SK-N-SH (cell line): ENCODE results near the gene DCDC1. TPM values are rescaled to one million over a fixed set of nuclear protein-coding genes. Genes with fewer than 3 reads are reported as not detected.

Source experiments
- CTCF ChIA-PET: fragments of 300-600, 350-600 bp; formaldehyde crosslinking; extraction: SDS; loops from one replicate; lab custom pipeline; 2021; lab: Yijun Ruan, JAX
- POLR2A ChIA-PET: fragments of 350-600 bp; sonication (Branson Sonifier 250); formaldehyde crosslinking; extraction: SDS; loops from one replicate; lab custom pipeline; 2020; ENCODE audit warnings: antibody characterized with exemption, inconsistent platforms; lab: Yijun Ruan, JAX
- DNase-seq: peaks from one replicate; pipeline ENCODE4 v3.0.0; 2012
- H2AFZ ChIP-seq: fragments of 200-600 bp; sonication (generic); 2 replicates; pipeline ENCODE4 v1.8.1; 2016; ENCODE audit warnings: antibody characterized with exemption, mild to moderate bottlenecking, low read depth
- H3F3A ChIP-seq: fragments of 200-600 bp; sonication (generic); replicated peaks from 2 replicates; pipeline ENCODE3; 2016; ENCODE audit warnings: antibody characterized with exemption, mild to moderate bottlenecking; ENCODE audit not compliant: insufficient read depth
- H3K27ac ChIP-seq, 2 experiments: fragments of 200-500 bp in 1 of 2; fragments of 200-600 bp in 1 of 2; sonication (Bioruptor generic) in 1 of 2; sonication (generic), shearing (Covaris generic) in 1 of 2; 2 replicates each; pipeline versions ENCODE4 v1.5.1 to v1.6.1; 2014 to 2016; ENCODE audit warnings: low read depth in 2 of 2, inconsistent platforms in 1 of 2, low read length in 1 of 2, mild to moderate bottlenecking in 1 of 2, mixed read lengths in 1 of 2
- H3K27me3 ChIP-seq: fragments of 200-600 bp; sonication (generic), shearing (Covaris generic); 2 replicates; pipeline ENCODE4 v1.6.1; 2016; ENCODE audit warnings: mixed run types; ENCODE audit not compliant: insufficient read depth
- H3K36me3 ChIP-seq, 2 experiments: fragments of 200-500 bp in 1 of 2; fragments of 200-600 bp in 1 of 2; sonication (Bioruptor generic) in 1 of 2; sonication (generic) in 1 of 2; replicated peaks in 1 of 2; 2 replicates each; pipeline versions ENCODE3 to v1.5.1; 2014 to 2016; ENCODE audit warnings: low read length in 1 of 2, mild to moderate bottlenecking in 1 of 2; ENCODE audit not compliant: insufficient read depth in 2 of 2, control insufficient read depth in 1 of 2
- H3K4me1 ChIP-seq, 2 experiments: fragments of 200-500 bp in 1 of 2; fragments of 200-600 bp in 1 of 2; sonication (Bioruptor generic) in 1 of 2; sonication (generic), shearing (Covaris generic) in 1 of 2; 2 replicates each; pipeline versions ENCODE4 v1.5.1 to v1.6.1; 2014 to 2016; ENCODE audit warnings: low read depth in 1 of 2, low read length in 1 of 2, mixed run types in 1 of 2; ENCODE audit not compliant: insufficient read depth in 2 of 2, control insufficient read depth in 1 of 2
- H3K4me2 ChIP-seq: fragments of 200-600 bp; sonication (generic), shearing (Covaris generic); 2 replicates; pipeline ENCODE4 v1.6.1; 2017; ENCODE audit warnings: mixed run types
- H3K4me3 ChIP-seq, 2 experiments: fragments of 200-500 bp in 1 of 2; fragments of 200-600 bp in 1 of 2; sonication (Bioruptor generic) in 1 of 2; sonication (generic), shearing (Covaris generic) in 1 of 2; 2 replicates each; pipeline versions ENCODE4 v1.5.1 to v1.8.1; 2014 to 2016; ENCODE audit warnings: low read depth in 2 of 2, inconsistent platforms in 1 of 2, low read length in 1 of 2, mild to moderate bottlenecking in 1 of 2, mixed read lengths in 1 of 2, moderate library complexity in 1 of 2
- H3K79me2 ChIP-seq: fragments of 200-600 bp; sonication (generic); 2 replicates; pipeline ENCODE4 v1.8.1; 2017; ENCODE audit warnings: mild to moderate bottlenecking; ENCODE audit not compliant: insufficient read depth
- H3K9ac ChIP-seq: fragments of 200-600 bp; sonication (generic); 2 replicates; pipeline ENCODE4 v1.6.1; 2017; ENCODE audit warnings: mixed run types
- H3K9me2 ChIP-seq: fragments of 200-600 bp; sonication (generic); 2 replicates; pipeline ENCODE4 v1.6.1; 2017; ENCODE audit warnings: mixed run types
- H3K9me3 ChIP-seq: fragments of 200-600 bp; sonication (generic); 2 replicates; pipeline ENCODE4 v1.6.1; 2017; ENCODE audit warnings: mixed run types, mild to moderate bottlenecking, moderate library complexity
- H4K20me1 ChIP-seq: fragments of 200-600 bp; sonication (generic); 2 replicates; pipeline ENCODE4 v1.6.1; 2017; ENCODE audit warnings: mild to moderate bottlenecking, mixed run types; ENCODE audit not compliant: insufficient read depth
- CHD2 ChIP-seq: fragments of 150-350 bp; IDR thresholded peaks from 2 replicates; pipeline ENCODE4 v1.6.1; 2018; ENCODE audit warnings: low read length; ENCODE audit not compliant: partially characterized antibody
- CTCF ChIP-seq: fragments of 200-600 bp; sonication (generic); IDR thresholded peaks from 2 replicates; pipeline ENCODE4 v1.6.1; 2017; ENCODE audit warnings: antibody characterized with exemption, mild to moderate bottlenecking, moderate library complexity
- ELF1 ChIP-seq: IDR thresholded peaks from 2 replicates; pipeline ENCODE4 v1.4.0; 2012
- FOXJ3 ChIP-seq: sonication (generic); formaldehyde crosslinking; IDR thresholded peaks from 2 replicates; pipeline ENCODE4 v1.5.1; 2020; ENCODE audit warnings: mild to moderate bottlenecking, missing genetic modification reagents
- IRF3 ChIP-seq: fragments of 150-350 bp; IDR thresholded peaks from 2 replicates; pipeline ENCODE4 v1.6.1; 2016; ENCODE audit warnings: mild to moderate bottlenecking, low read depth, low read length
- JUND ChIP-seq: IDR thresholded peaks from 2 replicates; pipeline ENCODE4 v1.4.0; 2012
- NFIC ChIP-seq: IDR thresholded peaks from 2 replicates; pipeline ENCODE4 v1.4.0; 2012; ENCODE audit warnings: borderline replicate concordance
- POLR2AphosphoS5 ChIP-seq: IDR thresholded peaks from 2 replicates; pipeline ENCODE4 v1.6.1; 2012; ENCODE audit warnings: low read depth, low read length
- RAD21 ChIP-seq: IDR thresholded peaks from 2 replicates; pipeline ENCODE4 v1.6.1; 2012; ENCODE audit warnings: mild to moderate bottlenecking, low read length
- REST ChIP-seq: IDR thresholded peaks from 2 replicates; pipeline ENCODE4 v1.6.1; 2012; ENCODE audit warnings: mild to moderate bottlenecking, low read depth, low read length, moderate library complexity
- RFX5 ChIP-seq: IDR thresholded peaks from 2 replicates; pipeline ENCODE4 v1.6.1; 2012; ENCODE audit warnings: mild to moderate bottlenecking, improper control_type of control experiment, low read length
- SIN3A ChIP-seq: IDR thresholded peaks from 2 replicates; pipeline ENCODE4 v1.6.1; 2012; ENCODE audit warnings: low read depth, mild to moderate bottlenecking, low read length, moderate library complexity, borderline replicate concordance
- SMC3 ChIP-seq: IDR thresholded peaks from 2 replicates; pipeline ENCODE4 v1.6.1; 2012; ENCODE audit warnings: low read depth, low read length, improper control_type of control experiment
- TEAD4 ChIP-seq: IDR thresholded peaks from 2 replicates; pipeline ENCODE4 v1.4.0; 2012; ENCODE audit warnings: mild to moderate bottlenecking, borderline replicate concordance; ENCODE audit not compliant: insufficient read depth
- ZBTB33 ChIP-seq: IDR thresholded peaks from 2 replicates; pipeline ENCODE4 v1.4.0; 2012; ENCODE audit warnings: low read depth, borderline replicate concordance
- WGBS: methylation state at CpG from one replicate; pipeline ENCODE4 v1.1.6; 2017; ENCODE audit warnings: low lambda C conversion rate; 5-methylcytosine and 5-hydroxymethylcytosine counted together
- polyA plus RNA-seq, 3 experiments: library from polyadenylated mRNA; depleted of rRNA; stranded (reverse); fragments of >200 nt; gene quantifications; 2 replicates each; pipeline ENCODE4 v1.2.3, GENCODE V29; 2012

DCDC1 gene
- polyA plus RNA-seq, 1 of the 3 experiments (the other 2 are of a cell fraction), result 0.12 TPM

- H3K4me1 ChIP-seq, result peaks cover 0 to 2% of the 10 kb centered on the region in 2 experiments; a peak in 2 of 4 replicates
- H3K79me2 ChIP-seq, result no peaks in the 10 kb centered on the region
- CTCF ChIA-PET, result interaction anchor here (0.6 to 6.0 kb wide), 34 partner anchors 11 to 786 kb away, joined by 3 to 113 read pairs (median 4); partner anchors contain the start of gene MPPED2
- no peaks in the 10 kb centered on the region for H3K27me3 ChIP-seq
- H4K20me1 ChIP-seq, result no peaks in the 10 kb centered on the region
- H3K9me3 ChIP-seq, result no peaks in the 10 kb centered on the region
- no peak overlapping the region for H3K4me2 ChIP-seq
- TF ChIP-seq SMC3, result peak; percentile 80
- TF ChIP-seq ELF1, result no peak
- no peak for TF ChIP-seq NFIC
- TF ChIP-seq SIN3A, result no peak
- no peak for TF ChIP-seq ZBTB33
- TF ChIP-seq CTCF, result peak; percentile 53
- no peak for TF ChIP-seq FOXJ3
- no peak for TF ChIP-seq IRF3
- no peak for TF ChIP-seq POLR2AphosphoS5
- no peak for TF ChIP-seq TEAD4
- peak; percentile 89 for TF ChIP-seq RAD21
- TF ChIP-seq JUND, result no peak
- TF ChIP-seq, all 33 proteins: peak for 3
- Histone ChIP-seq H3F3A (no peaks in the 10 kb centered on the region), H3K4me3 (peak overlapping the region in 1 of 2 experiments; percentile 30; a peak in 1 of 4 replicates), H3K9me2 (no peaks in the 10 kb centered on the region), H3K36me3 (no peaks in the 10 kb centered on the region), H3K9ac (no peak overlapping the region), H2AFZ (no peak overlapping the region), H3K27ac (no peak overlapping the region; a peak in 1 of 4 replicates)
- peak; percentile 62 for DNase-seq
- POLR2A ChIA-PET, result interaction anchor here (1.3 to 1.4 kb wide), 2 partner anchors 54 to 591 kb away, joined by 11 to 15 read pairs; partner anchors contain the start of gene ARL14EP
- 21% methylated on average over 8 of the region's 8 CpGs for WGBS
Observed at GRCh38 chr11:30914143-30914762, 455.3 kb downstream of the DCDC1 start.

- DNase-seq, result no peak
- CTCF ChIA-PET, result interaction anchor here (1.0 to 1.5 kb wide), 4 partner anchors 9 to 564 kb away, joined by 3 to 5 read pairs (median 4); no protein-coding TSS in a partner anchor
- Histone ChIP-seq H3K9ac (no peak overlapping the region), H3K79me2 (no peaks in the 10 kb centered on the region), H3K36me3 (no peaks in the 10 kb centered on the region), H3K9me3 (no peaks in the 10 kb centered on the region), H3K4me2 (no peak overlapping the region), H3K4me3 (no peak overlapping the region), H3F3A (no peaks in the 10 kb centered on the region), H4K20me1 (no peaks in the 10 kb centered on the region), H2AFZ (no peak overlapping the region), H3K27me3 (no peaks in the 10 kb centered on the region), H3K4me1 (peaks cover 0 to 2% of the 10 kb centered on the region in 2 experiments; a peak in 2 of 4 replicates), H3K9me2 (no peaks in the 10 kb centered on the region), H3K27ac (no peak overlapping the region)
- POLR2A ChIA-PET, result no interaction called here
- TF ChIP-seq RFX5 (no peak), REST (no peak), CHD2 (no peak), CTCF (no peak)
Observed at GRCh38 chr11:30911247-30911646, 458.3 kb downstream of the DCDC1 start.
